HCT116 (cell line): ENCODE results near the gene PANX2. TPM values are rescaled to one million over a fixed set of nuclear protein-coding genes. Genes with fewer than 3 reads are reported as not detected.

Experiments used
- ATAC-seq: fragments of 200-7000 bp; cut with Tn5 transposase; 2 replicates; pipeline ENCODE4 v1.9.1; 2020; ENCODE audit warnings: mild to moderate bottlenecking, moderate library complexity
- BruUV-seq: library from RNA; stranded (reverse); fragments of 400-500 nt; replicated peaks from 2 replicates; lab custom pipeline; 2021; lab: Mats Ljungman, UMichigan
- CTCF ChIA-PET: fragments of 300-600 bp; sonication (Branson Sonifier 250); formaldehyde crosslinking; loops from one replicate; lab custom pipeline; 2021; ENCODE audit warnings: antibody characterized with exemption; lab: Charles Lee
- POLR2A ChIA-PET: fragments of 300-600, 350-600 bp; sonication (Branson Sonifier 250); formaldehyde crosslinking; loops from one replicate; lab custom pipeline; 2021; ENCODE audit warnings: antibody characterized with exemption; lab: Charles Lee
- RAD21 ChIA-PET, 2 experiments: fragments of 300-600 bp; sonication (Branson Sonifier 250); formaldehyde crosslinking; loops; one replicate each; lab custom pipeline; 2023; ENCODE audit warnings: low total read pairs in 2 of 2; ENCODE audit not compliant: uncharacterized antibody in 2 of 2, unreplicated experiment in 2 of 2, low non-redundant PET in 1 of 2; lab: Charles Lee
- DNase-seq: peaks from one replicate; pipeline ENCODE4 v3.0.0-alpha.2; 2010; ENCODE audit warnings: low read depth, low spot score
- H2AFZ ChIP-seq: fragments of 200-600 bp; shearing (Covaris generic), sonication (generic); 2 replicates; pipeline ENCODE4 v1.6.1; 2017; ENCODE audit warnings: low read depth, mixed run types, mixed read lengths, antibody characterized with exemption, low read length; ENCODE audit not compliant: poor library complexity, severe bottlenecking
- H3K27ac ChIP-seq: 2 replicates; pipeline ENCODE4 v1.5.1; 2012; ENCODE audit warnings: low read depth, low read length
- H3K27me3 ChIP-seq: fragments of 200-600 bp; sonication (generic); 2 replicates; pipeline ENCODE4 v1.6.1; 2016; ENCODE audit warnings: mixed run types, low read length, mixed read lengths; ENCODE audit not compliant: insufficient read depth
- H3K36me3 ChIP-seq, 2 experiments: fragments of 200-500 bp in 1 of 2; fragments of 200-600 bp in 1 of 2; sonication (Bioruptor generic) in 1 of 2; sonication (generic) in 1 of 2; 2 replicates each; pipeline versions ENCODE4 v1.5.1 to v1.6.1; 2014 to 2016; ENCODE audit warnings: low read length in 2 of 2, inconsistent platforms in 1 of 2, mixed read lengths in 1 of 2, mixed run types in 1 of 2; ENCODE audit not compliant: insufficient read depth in 2 of 2, control insufficient read depth in 1 of 2
- H3K4me1 ChIP-seq, 2 experiments: fragments of 200-600 bp in 1 of 2; sonication (generic) in 1 of 2; 2 replicates each; pipeline versions ENCODE4 v1.5.1 to v1.6.1; 2012 to 2017; ENCODE audit warnings: low read length in 2 of 2, inconsistent platforms in 1 of 2, mild to moderate bottlenecking in 1 of 2, mixed read lengths in 1 of 2, mixed run types in 1 of 2, moderate library complexity in 1 of 2; ENCODE audit not compliant: insufficient read depth in 2 of 2, control insufficient read depth in 1 of 2
- H3K4me2 ChIP-seq: fragments of 200-600 bp; sonication (generic); 2 replicates; pipeline ENCODE4 v1.6.1; 2017; ENCODE audit warnings: mixed run types, low read length, mixed read lengths
- H3K4me3 ChIP-seq, 2 experiments: fragments of 200-600 bp in 1 of 2; sonication (generic) in 1 of 2; replicated peaks in 1 of 2; 2 replicates each; pipeline ENCODE4 v1.5.1; 2011 to 2016; ENCODE audit warnings: low read length in 2 of 2, control low read depth in 1 of 2, low read depth in 1 of 2, mild to moderate bottlenecking in 1 of 2, mixed read lengths in 1 of 2, mixed run types in 1 of 2
- H3K79me2 ChIP-seq: fragments of 200-600 bp; sonication (generic); 2 replicates; pipeline ENCODE4 v1.6.1; 2017; ENCODE audit warnings: mild to moderate bottlenecking, mixed run types, low read length, moderate library complexity, mixed read lengths; ENCODE audit not compliant: insufficient read depth
- H3K9ac ChIP-seq: fragments of 200-600 bp; sonication (generic); 2 replicates; pipeline ENCODE4 v1.6.1; 2016; ENCODE audit warnings: low read length, mixed read lengths
- H3K9me2 ChIP-seq: fragments of 200-600 bp; sonication (generic), shearing (Covaris generic); 2 replicates; pipeline ENCODE4 v1.6.1; 2017; ENCODE audit warnings: mixed run types, mild to moderate bottlenecking, moderate library complexity; ENCODE audit not compliant: insufficient read depth
- H3K9me3 ChIP-seq, 2 experiments: fragments of 200-500 bp in 1 of 2; fragments of 200-600 bp in 1 of 2; sonication (Bioruptor generic) in 1 of 2; sonication (generic) in 1 of 2; 2 replicates each; pipeline ENCODE4 v1.6.1; 2014 to 2017; ENCODE audit warnings: low read length in 2 of 2, mixed read lengths in 2 of 2, inconsistent platforms in 1 of 2, low read depth in 1 of 2, mild to moderate bottlenecking in 1 of 2, mixed run types in 1 of 2, moderate library complexity in 1 of 2; ENCODE audit not compliant: control insufficient read depth in 1 of 2, insufficient read depth in 1 of 2
- H4K20me1 ChIP-seq: fragments of 200-600 bp; sonication (generic), shearing (Covaris generic); 2 replicates; pipeline ENCODE4 v1.6.1; 2017; ENCODE audit warnings: mixed run types, mild to moderate bottlenecking, moderate library complexity; ENCODE audit not compliant: insufficient read depth
- JUND ChIP-seq: IDR thresholded peaks from 2 replicates; pipeline ENCODE4 v1.6.1; 2012
- RAD21 ChIP-seq: IDR thresholded peaks from 2 replicates; pipeline ENCODE4 v1.6.1; 2012; ENCODE audit warnings: low read depth, mild to moderate bottlenecking
- ZBTB33 ChIP-seq: IDR thresholded peaks from 2 replicates; pipeline ENCODE4 v1.6.1; 2011; ENCODE audit warnings: mild to moderate bottlenecking, low read length, moderate library complexity; ENCODE audit not compliant: insufficient replicate concordance; ENCODE audit errors: extremely low read depth
- intact Hi-C: fragments of 100-400 bp; cut with micrococcal nuclease; formaldehyde crosslinking; loops from 2 replicates; pipeline ENCODE4 v1.10.0; 2022
- total RNA-seq: library from RNA; stranded (reverse); gene quantifications from one replicate; pipeline ENCODE4 v1.2.1, GENCODE V29; 2021; ENCODE audit not compliant: unreplicated experiment

PANX2 gene
- total RNA-seq, 1 experiment from 2014 or later, result 8.0 TPM

- ATAC-seq (no peak), DNase-seq (no peak)
- intact Hi-C loops, result no loop called here
- CTCF ChIA-PET, result no interaction called here
- H3K4me2 ChIP-seq, result no peak overlapping the region
- H3K27me3 ChIP-seq, result no peaks in the 10 kb centered on the region
- H3K27ac ChIP-seq, result no peak overlapping the region
- POLR2A ChIA-PET, result no interaction called here
- no peaks in the 10 kb centered on the region for H3K9me3 ChIP-seq
- no peak overlapping the region for H3K9ac ChIP-seq
- no peak overlapping the region for H3K4me3 ChIP-seq
- TF ChIP-seq ZBTB33, result no peak
- no peak for TF ChIP-seq RAD21
- TF ChIP-seq JUND, result no peak
- H3K36me3 ChIP-seq, result no peaks in the 10 kb centered on the region
- RAD21 ChIA-PET, result no interaction called here
- no peaks in the 10 kb centered on the region for H3K9me2 ChIP-seq
- H2AFZ ChIP-seq, result no peak overlapping the region
- H3K79me2 ChIP-seq, result no peaks in the 10 kb centered on the region
- BruUV-seq, result no TSS peak
- H4K20me1 ChIP-seq, result no peaks in the 10 kb centered on the region
- peaks cover 3 to 9% of the 10 kb centered on the region in 2 experiments; a peak in 2 of 4 replicates for H3K4me1 ChIP-seq
Measured at GRCh38 chr22:50150161-50151129, 20.1 kb upstream of the PANX2 start.
